HG02588 (cell line): ENCODE measurements around the gene DCUN1D2.

Experiments
- ATAC-seq: cut with Tn5 transposase; IDR thresholded peaks from one replicate; pipeline ENCODE4 v1.9.1; 2021; ENCODE audit warnings: mild to moderate bottlenecking, moderate library complexity; ENCODE audit not compliant: unreplicated experiment

The DCUN1D2 gene

DNA sequence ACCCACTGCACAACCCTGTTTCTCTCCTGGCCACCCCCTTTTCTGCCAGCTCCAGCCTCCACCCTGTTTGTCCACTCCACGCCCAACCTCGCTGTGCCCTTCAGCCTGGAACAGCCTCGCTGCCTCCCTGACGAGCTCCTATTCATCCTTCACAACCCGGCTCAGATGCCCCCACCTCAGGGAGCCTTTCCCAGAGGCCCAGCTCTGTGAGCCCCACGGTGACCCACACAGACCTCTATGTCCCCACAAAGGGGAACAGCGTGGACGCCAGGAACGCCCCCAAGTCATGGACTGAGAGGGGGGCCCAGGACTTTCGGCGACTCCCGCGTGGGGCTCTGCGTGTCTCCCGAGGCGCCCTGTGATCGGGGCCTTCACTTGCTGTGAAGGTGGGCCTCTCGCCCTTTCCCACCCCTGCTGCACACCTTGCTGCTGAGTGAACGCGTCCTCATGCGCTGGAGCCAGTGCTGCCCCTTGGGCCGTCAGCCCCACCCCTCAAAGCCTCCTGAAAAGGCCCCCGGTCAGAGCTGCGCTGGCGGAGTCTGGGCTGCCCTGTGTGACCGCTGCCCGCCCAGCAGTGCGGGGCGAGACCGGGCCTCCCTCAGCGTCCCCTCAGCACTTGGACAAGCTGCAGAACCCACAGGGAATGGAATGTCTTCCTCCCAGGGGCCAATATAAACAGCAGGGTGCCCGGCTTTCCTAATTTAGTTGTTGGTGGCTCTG, 77.2 kb downstream of the DCUN1D2 start:
- no peak for ATAC-seq

DNA sequence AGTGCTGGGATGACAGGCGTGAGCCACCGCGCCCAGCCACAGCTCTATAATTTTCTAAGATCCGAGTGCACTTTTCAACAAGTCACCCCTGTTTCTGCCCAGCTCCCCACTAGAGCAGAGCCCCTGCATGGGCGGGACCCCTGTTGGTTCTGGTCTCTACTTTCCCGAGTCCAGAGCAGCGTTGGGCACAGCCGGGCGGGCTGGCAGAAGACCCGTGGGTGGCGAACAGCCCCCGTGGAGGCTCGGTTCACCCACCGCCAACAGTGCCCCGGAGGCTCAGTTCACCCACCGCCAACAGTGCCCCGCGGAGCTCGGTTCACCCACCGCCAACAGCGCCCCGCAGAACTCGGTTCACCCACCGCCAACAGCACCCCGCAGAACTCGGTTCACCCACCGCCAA, 78.1 kb downstream of the DCUN1D2 start:
- no peak for ATAC-seq

GRCh38 chr13:113411216-113412023, 79.1 kb downstream of the DCUN1D2 start:
- ATAC-seq: no peak

DNA sequence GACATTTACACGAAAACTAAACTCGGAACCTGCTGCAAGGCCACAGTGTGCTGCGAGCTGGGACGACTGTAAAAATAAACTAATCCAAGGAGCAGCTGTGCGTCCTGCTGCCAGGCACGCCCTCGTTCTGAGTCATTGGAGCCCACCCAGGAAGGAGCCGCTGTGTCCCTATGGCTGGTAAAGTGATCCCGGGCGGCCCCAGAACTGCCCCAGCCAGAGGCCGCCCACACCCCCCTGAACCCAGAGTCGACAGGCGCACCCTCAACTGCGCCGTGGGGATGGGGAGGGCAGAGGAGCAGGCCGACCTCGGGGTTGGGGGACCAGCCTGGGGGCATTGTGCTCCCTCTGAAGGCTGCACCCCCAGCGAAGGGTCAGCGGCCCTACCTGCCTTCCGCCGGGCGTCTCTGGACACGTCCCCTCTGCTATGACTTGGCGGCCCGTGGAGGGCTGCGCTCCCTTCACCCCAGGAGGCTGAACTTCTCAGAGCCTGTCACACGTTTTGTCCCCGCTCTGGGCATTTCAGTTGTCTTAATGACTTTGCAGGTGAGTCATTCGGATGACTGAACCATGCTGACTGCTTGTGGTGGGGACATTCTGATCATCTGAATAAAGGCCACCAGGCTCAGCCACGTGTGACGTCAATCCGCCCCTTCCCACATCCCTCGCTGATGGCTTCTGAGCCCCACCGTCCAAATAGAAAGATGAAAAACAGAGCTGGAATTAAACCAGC, 79.9 kb downstream of the DCUN1D2 start:
- no peak for ATAC-seq

DNA sequence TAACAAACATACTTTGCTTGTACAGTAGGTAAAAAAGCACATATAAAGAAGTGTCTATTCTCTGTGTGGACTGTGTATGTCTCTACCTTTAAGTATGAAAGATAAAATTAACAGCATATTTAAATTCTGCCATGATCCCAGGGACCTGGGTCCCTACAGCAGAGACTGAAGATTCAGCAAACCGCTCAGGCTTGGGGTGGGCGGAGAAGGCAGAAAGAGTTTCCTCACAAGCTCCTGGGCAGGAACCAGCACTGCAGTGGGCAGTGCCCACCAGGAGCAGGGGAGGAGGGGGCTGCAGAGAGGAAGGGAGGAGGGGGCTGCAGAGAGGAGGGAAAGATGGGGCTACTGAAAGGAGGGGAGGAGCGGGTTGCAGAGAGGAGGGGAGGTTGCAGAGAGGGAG, 81.9 kb downstream of the DCUN1D2 start:
- no peak for ATAC-seq

- ATAC-seq: no peak
Measured at GRCh38 chr13:113407531-113408393, 82.7 kb downstream of the DCUN1D2 start.

GRCh38 chr13:113407103-113407530, 83.4 kb downstream of the DCUN1D2 start:
- no peak for ATAC-seq

DNA sequence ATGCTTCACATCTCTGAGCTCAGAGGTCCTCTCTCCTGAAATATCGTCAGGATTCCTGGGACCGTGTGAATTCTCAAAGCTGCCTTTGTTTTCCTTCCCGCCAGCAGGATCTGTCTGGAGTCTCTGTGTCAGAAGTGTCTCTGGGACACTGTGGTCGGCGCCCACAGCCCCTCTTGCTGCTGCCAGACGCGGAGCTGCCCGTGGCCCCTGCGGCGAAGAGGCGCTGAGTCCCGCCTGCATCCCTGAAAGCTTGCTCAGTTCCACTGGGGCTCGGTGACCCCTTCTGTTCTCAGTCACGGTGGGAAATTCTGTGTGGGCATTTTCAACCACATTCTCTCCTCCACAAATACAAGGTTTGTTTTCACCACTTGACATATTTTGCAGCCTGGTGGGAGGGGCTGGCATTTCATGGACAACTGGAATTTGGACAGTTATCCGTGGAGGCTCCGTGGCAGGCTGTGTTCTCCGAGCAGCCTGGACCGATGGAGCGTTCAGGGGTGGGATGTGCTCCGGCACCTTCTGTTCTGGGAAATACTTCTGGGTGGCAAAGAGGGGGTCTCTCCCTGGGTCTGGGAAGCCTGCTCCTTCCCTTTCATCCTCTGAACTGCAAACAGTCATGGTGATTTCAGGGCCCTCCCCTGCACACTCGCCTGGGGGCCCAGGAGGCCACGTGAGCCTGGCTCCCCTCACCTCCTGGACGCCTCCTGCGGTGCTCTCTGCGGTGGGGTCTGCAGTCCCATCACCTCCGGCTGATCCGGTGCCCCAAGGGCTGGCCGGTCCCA, 84.0 kb downstream of the DCUN1D2 start:
- ATAC-seq: no peak
